Measurements from ENCODE around the gene IL17RE.

DNA sequence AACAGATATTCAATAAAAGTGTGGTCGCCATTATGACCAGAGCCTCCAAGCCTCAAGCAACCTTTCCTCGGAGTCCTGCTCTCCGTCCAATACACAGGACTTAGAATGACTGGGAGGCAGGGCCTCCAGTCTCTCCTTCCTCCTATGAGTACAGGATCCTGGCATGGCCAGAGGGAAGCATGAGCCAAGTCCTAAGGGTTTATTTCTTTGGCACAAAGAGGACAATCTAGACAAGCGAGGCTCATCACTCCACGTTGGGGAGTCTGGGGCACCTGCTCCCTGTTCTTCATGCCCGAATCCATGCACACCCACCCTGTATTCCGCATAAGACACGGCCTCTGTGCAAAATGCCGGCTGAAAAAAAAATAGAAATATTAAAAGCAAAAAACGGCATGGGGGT lies 42.7 kb downstream of the IL17RE start:
- TF ChIP-seq, protein P1, sequence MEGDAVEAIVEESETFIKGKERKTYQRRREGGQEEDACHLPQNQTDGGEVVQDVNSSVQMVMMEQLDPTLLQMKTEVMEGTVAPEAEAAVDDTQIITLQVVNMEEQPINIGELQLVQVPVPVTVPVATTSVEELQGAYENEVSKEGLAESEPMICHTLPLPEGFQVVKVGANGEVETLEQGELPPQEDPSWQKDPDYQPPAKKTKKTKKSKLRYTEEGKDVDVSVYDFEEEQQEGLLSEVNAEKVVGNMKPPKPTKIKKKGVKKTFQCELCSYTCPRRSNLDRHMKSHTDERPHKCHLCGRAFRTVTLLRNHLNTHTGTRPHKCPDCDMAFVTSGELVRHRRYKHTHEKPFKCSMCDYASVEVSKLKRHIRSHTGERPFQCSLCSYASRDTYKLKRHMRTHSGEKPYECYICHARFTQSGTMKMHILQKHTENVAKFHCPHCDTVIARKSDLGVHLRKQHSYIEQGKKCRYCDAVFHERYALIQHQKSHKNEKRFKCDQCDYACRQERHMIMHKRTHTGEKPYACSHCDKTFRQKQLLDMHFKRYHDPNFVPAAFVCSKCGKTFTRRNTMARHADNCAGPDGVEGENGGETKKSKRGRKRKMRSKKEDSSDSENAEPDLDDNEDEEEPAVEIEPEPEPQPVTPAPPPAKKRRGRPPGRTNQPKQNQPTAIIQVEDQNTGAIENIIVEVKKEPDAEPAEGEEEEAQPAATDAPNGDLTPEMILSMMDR (conservative IDR thresholded peaks at IDR 0.05), result no peak
- TF ChIP-seq ZFX (IDR thresholded peaks at IDR 0.05), result no peak

All from C4-2B (cell line).